H9 (cell line): ENCODE data around the gene FRY. TPM values are rescaled to one million over a fixed set of nuclear protein-coding genes. Genes with fewer than 3 reads are reported as not detected.

ENCODE experiments used
- DNase-seq: peaks from one replicate; pipeline ENCODE4 v3.0.0-alpha.2; 2017
- H2AFZ ChIP-seq: one replicate; pipeline ENCODE4 v1.6.1; 2013; ENCODE audit warnings: mild to moderate bottlenecking, low read length, control low read depth, moderate library complexity
- H2AK5ac ChIP-seq: 2 replicates; pipeline ENCODE4 v1.6.1; 2013; ENCODE audit warnings: low read length, control low read depth, mixed read lengths; ENCODE audit not compliant: insufficient read length
- H2BK120ac ChIP-seq: one replicate; pipeline ENCODE4 v1.6.1; 2013; ENCODE audit warnings: low read depth, mild to moderate bottlenecking, low read length, control low read depth, inconsistent platforms; ENCODE audit not compliant: poor library complexity, severe bottlenecking
- H2BK12ac ChIP-seq: 2 replicates; pipeline ENCODE4 v1.6.1; 2013; ENCODE audit warnings: low read length, control low read depth, mixed read lengths, low read depth; ENCODE audit not compliant: insufficient read length
- H2BK15ac ChIP-seq: 2 replicates; pipeline ENCODE4 v1.6.1; 2013; ENCODE audit warnings: low read depth, low read length, control low read depth
- H2BK20ac ChIP-seq: one replicate; pipeline ENCODE4 v1.6.1; 2013; ENCODE audit warnings: low read depth, mild to moderate bottlenecking, low read length, control low read depth, inconsistent platforms; ENCODE audit not compliant: poor library complexity, severe bottlenecking
- H2BK5ac ChIP-seq: 2 replicates; pipeline ENCODE4 v1.6.1; 2013; ENCODE audit warnings: low read length, control low read depth, mixed read lengths; ENCODE audit not compliant: insufficient read length
- H3K14ac ChIP-seq: 2 replicates; pipeline ENCODE4 v1.6.1; 2013; ENCODE audit warnings: low read length, control low read depth; ENCODE audit not compliant: insufficient read depth
- H3K18ac ChIP-seq: 2 replicates; pipeline ENCODE4 v1.6.1; 2013; ENCODE audit warnings: low read depth, mild to moderate bottlenecking, mixed read lengths, low read length, control low read depth; ENCODE audit not compliant: insufficient read length
- H3K23ac ChIP-seq: 2 replicates; pipeline ENCODE4 v1.6.1; 2013; ENCODE audit warnings: low read length, control low read depth, mixed read lengths, low read depth; ENCODE audit not compliant: insufficient read length
- H3K23me2 ChIP-seq: 2 replicates; pipeline ENCODE4 v1.6.1; 2013; ENCODE audit warnings: low read depth, mild to moderate bottlenecking, mixed read lengths, low read length, control low read depth; ENCODE audit not compliant: insufficient read length, poor library complexity, severe bottlenecking
- H3K27ac ChIP-seq: 2 replicates; pipeline ENCODE4 v1.5.1; 2013; ENCODE audit warnings: low read length, control low read depth, mixed read lengths, low read depth; ENCODE audit not compliant: insufficient read length
- H3K27me3 ChIP-seq: 2 replicates; pipeline ENCODE4 v1.6.1; 2013; ENCODE audit warnings: low read length, control low read depth, inconsistent platforms; ENCODE audit not compliant: insufficient read depth
- H3K4ac ChIP-seq: 2 replicates; pipeline ENCODE4 v1.6.1; 2013; ENCODE audit warnings: low read depth, mild to moderate bottlenecking, control low read depth, inconsistent platforms, low read length, moderate library complexity
- H3K4me1 ChIP-seq: 2 replicates; pipeline ENCODE4 v1.6.1; 2013; ENCODE audit warnings: low read length, control low read depth, inconsistent platforms; ENCODE audit not compliant: insufficient read depth
- H3K4me2 ChIP-seq: 2 replicates; pipeline ENCODE4 v1.6.1; 2013; ENCODE audit warnings: low read length, control low read depth, mixed read lengths; ENCODE audit not compliant: insufficient read length, insufficient read depth
- H3K56ac ChIP-seq: 2 replicates; pipeline ENCODE4 v1.6.1; 2013; ENCODE audit warnings: low read depth, mild to moderate bottlenecking, mixed read lengths, low read length, control low read depth; ENCODE audit not compliant: insufficient read length
- H3K79me1 ChIP-seq: 2 replicates; pipeline ENCODE4 v1.6.1; 2013; ENCODE audit warnings: low read depth, mild to moderate bottlenecking, moderate library complexity, low read length, control low read depth, inconsistent platforms; ENCODE audit not compliant: insufficient read depth, poor library complexity, severe bottlenecking
- H3K79me2 ChIP-seq: 2 replicates; pipeline ENCODE4 v1.6.1; 2013; ENCODE audit warnings: low read length, control low read depth, inconsistent platforms; ENCODE audit not compliant: insufficient read depth
- H3K9ac ChIP-seq: 2 replicates; pipeline ENCODE4 v1.6.1; 2013; ENCODE audit warnings: low read length, control low read depth, mixed read lengths; ENCODE audit not compliant: insufficient read length; ENCODE audit errors: extremely low read depth
- H3K9me3 ChIP-seq: one replicate; pipeline ENCODE4 v1.6.1; 2013; ENCODE audit warnings: low read depth, low read length, inconsistent platforms; ENCODE audit not compliant: control insufficient read depth
- H3T11ph ChIP-seq: one replicate; pipeline ENCODE4 v1.6.1; 2013; ENCODE audit warnings: mild to moderate bottlenecking, low read length, control low read depth, inconsistent platforms
- H4K20me1 ChIP-seq: one replicate; pipeline ENCODE4 v1.6.1; 2013; ENCODE audit not compliant: control insufficient read depth, insufficient read length, insufficient read depth
- H4K5ac ChIP-seq: 2 replicates; pipeline ENCODE4 v1.6.1; 2013; ENCODE audit warnings: low read depth, mild to moderate bottlenecking, mixed read lengths, low read length, control low read depth; ENCODE audit not compliant: insufficient read length
- H4K8ac ChIP-seq: replicated peaks from 2 replicates; pipeline ENCODE4 v1.6.1; 2013; ENCODE audit warnings: low read length, control low read depth, mixed read lengths, low read depth; ENCODE audit not compliant: insufficient read length
- H4K91ac ChIP-seq: 2 replicates; pipeline ENCODE4 v1.6.1; 2013; ENCODE audit warnings: low read depth, mild to moderate bottlenecking, moderate library complexity, mixed read lengths, low read length, control low read depth; ENCODE audit not compliant: insufficient read length
- H3K27ac Mint-ChIP-seq, 3 experiments: 2 replicates in 2 of 3; 3 replicates in 1 of 3; pipeline ENCODE4 v1.8.0; 2020 to 2021; ENCODE audit warnings: mixed read lengths in 3 of 3, mild to moderate bottlenecking in 1 of 3, moderate library complexity in 1 of 3
- H3K27me3 Mint-ChIP-seq: 2 replicates; pipeline ENCODE4 v1.8.0; 2021; ENCODE audit warnings: low read depth, mild to moderate bottlenecking, moderate library complexity, mixed read lengths
- H3K36me3 Mint-ChIP-seq, 3 experiments: 2 replicates in 2 of 3; 3 replicates in 1 of 3; pipeline ENCODE4 v1.8.0; 2020 to 2021; ENCODE audit warnings: low read depth in 3 of 3, mixed read lengths in 3 of 3; ENCODE audit not compliant: insufficient read depth in 1 of 3
- H3K4me1 Mint-ChIP-seq, 2 experiments: 2 replicates each; pipeline ENCODE4 v1.8.0; 2020; ENCODE audit warnings: mixed read lengths in 2 of 2
- H3K4me3 Mint-ChIP-seq, 2 experiments: 2 replicates in 1 of 2; 3 replicates in 1 of 2; pipeline ENCODE4 v1.8.0; 2020 to 2021; ENCODE audit warnings: mild to moderate bottlenecking in 2 of 2, mixed read lengths in 2 of 2, moderate library complexity in 1 of 2
- H3K9me3 Mint-ChIP-seq, 2 experiments: 2 replicates in 1 of 2; 3 replicates in 1 of 2; pipeline ENCODE4 v1.8.0; 2020; ENCODE audit warnings: mild to moderate bottlenecking in 2 of 2, mixed read lengths in 2 of 2, moderate library complexity in 1 of 2
- CTCF ChIP-seq: fragments of 200-600 bp; sonication (generic); conservative IDR thresholded peaks from 3 replicates; pipeline ENCODE4 v1.8.0; 2021; ENCODE audit warnings: antibody characterized with exemption, mild to moderate bottlenecking
- total RNA-seq: library from RNA; stranded (reverse); gene quantifications from 2 replicates; pipeline ENCODE4 v1.2.1, GENCODE V29; 2021

The FRY gene
- total RNA-seq, 1 experiment from 2014 or later = 5.2 TPM

- no peak for TF ChIP-seq CTCF
- H3K23ac ChIP-seq = no peak overlapping the region
- H3K27ac ChIP-seq = no peak overlapping the region
- H2BK120ac ChIP-seq = no peak overlapping the region
- H3K14ac ChIP-seq = no peak overlapping the region
- H3K4me3 Mint-ChIP-seq = no peak overlapping the region
- H4K20me1 ChIP-seq = no peaks in the 10 kb centered on the region
- no peak overlapping the region for H4K8ac ChIP-seq
- H3K9me3 ChIP-seq = no peaks in the 10 kb centered on the region
- H2AFZ ChIP-seq = no peak overlapping the region
- H3K27me3 Mint-ChIP-seq = no peaks in the 10 kb centered on the region
- no peak overlapping the region for H2BK12ac ChIP-seq
- H3K4me1 Mint-ChIP-seq = peaks cover 26 to 27% of the 10 kb centered on the region in 2 experiments
- no peak overlapping the region for H3T11ph ChIP-seq
- no peak overlapping the region for H3K18ac ChIP-seq
- H3K56ac ChIP-seq = no peak overlapping the region
- no peak overlapping the region for H2BK15ac ChIP-seq
- peaks cover 0 to 2% (median 0%) of the 10 kb centered on the region in 3 experiments; a peak in 1 of 7 replicates for H3K36me3 Mint-ChIP-seq
- H3K27me3 ChIP-seq = no peaks in the 10 kb centered on the region
- H3K4me1 ChIP-seq = peaks cover 4% of the 10 kb centered on the region; the same call in 1 of the 2 replicates
- no peak overlapping the region for H2BK20ac ChIP-seq
- no peak overlapping the region for H2AK5ac ChIP-seq
- no peaks in the 10 kb centered on the region for H3K79me2 ChIP-seq
- H3K4me2 ChIP-seq = no peak overlapping the region
- no peak overlapping the region for H2BK5ac ChIP-seq
- no peaks in the 10 kb centered on the region for H3K79me1 ChIP-seq
- no peak overlapping the region for H3K9ac ChIP-seq
- no peak for DNase-seq
- no peaks in the 10 kb centered on the region for H3K9me3 Mint-ChIP-seq
- no peaks in the 10 kb centered on the region for H3K23me2 ChIP-seq
- no peak overlapping the region for H3K4ac ChIP-seq
- H3K27ac Mint-ChIP-seq = peak overlapping the region in 2 of 3 experiments; percentile 10 to 46; a peak in 2 of 7 replicates
- no peak overlapping the region for H4K5ac ChIP-seq
- H4K91ac ChIP-seq = no peak overlapping the region
Observed at GRCh38 chr13:32048816-32049215, 17.2 kb downstream of the FRY start.
